GM18498 (cell line): ENCODE results near the gene ADGRV1.
"Not testable (repeated sequence)": the region's sequence is repeated elsewhere in the genome, so short reads cannot be mapped to it uniquely, and the experiment has no call there.

Source experiments
- ATAC-seq: cut with Tn5 transposase; IDR thresholded peaks from one replicate; pipeline ENCODE4 v1.9.1; 2021; ENCODE audit warnings: mild to moderate bottlenecking, moderate library complexity; ENCODE audit not compliant: unreplicated experiment

ADGRV1 gene

GRCh38 chr5:91018200-91018599 lies 459.6 kb downstream of the ADGRV1 start:
- ATAC-seq = no peak

- no peak for ATAC-seq
Observed at GRCh38 chr5:91018712-91019371, 460.2 kb downstream of the ADGRV1 start.

- ATAC-seq = no peak
Observed at GRCh38 chr5:91020065-91020800, 461.6 kb downstream of the ADGRV1 start.

GRCh38 chr5:91022518-91022917 lies 463.9 kb downstream of the ADGRV1 start:
- ATAC-seq = no peak

GRCh38 chr5:91024206-91024605 lies 465.6 kb downstream of the ADGRV1 start:
- no peak for ATAC-seq

- ATAC-seq = no peak
Observed at GRCh38 chr5:91024727-91025126, 466.1 kb downstream of the ADGRV1 start.

- ATAC-seq = no peak
Observed at GRCh38 chr5:91025449-91025848, 466.9 kb downstream of the ADGRV1 start.

- ATAC-seq = no peak
Observed at GRCh38 chr5:91025956-91026355, 467.4 kb downstream of the ADGRV1 start.

GRCh38 chr5:91026466-91026865 lies 467.9 kb downstream of the ADGRV1 start:
- no peak for ATAC-seq

GRCh38 chr5:91027405-91028139 lies 469.0 kb downstream of the ADGRV1 start:
- no peak for ATAC-seq

- ATAC-seq = no peak
Observed at GRCh38 chr5:91028499-91028956, 469.9 kb downstream of the ADGRV1 start.

- no peak for ATAC-seq
Observed at GRCh38 chr5:91030521-91031401, 472.2 kb downstream of the ADGRV1 start.

GRCh38 chr5:91031402-91031752 lies 472.8 kb downstream of the ADGRV1 start:
- no peak for ATAC-seq

- no peak for ATAC-seq
Observed at GRCh38 chr5:91032125-91032524, 473.5 kb downstream of the ADGRV1 start.

- ATAC-seq = no peak
Observed at GRCh38 chr5:91033370-91033769, 474.8 kb downstream of the ADGRV1 start.

- ATAC-seq = no peak
Observed at GRCh38 chr5:91038180-91038808, 479.7 kb downstream of the ADGRV1 start.

- ATAC-seq = not testable (repeated sequence)
Observed at GRCh38 chr5:91041132-91041531, 482.5 kb downstream of the ADGRV1 start.

- no peak for ATAC-seq
Observed at GRCh38 chr5:91042247-91042935, 483.8 kb downstream of the ADGRV1 start.

- ATAC-seq = no peak
Observed at GRCh38 chr5:91042936-91043255, 484.3 kb downstream of the ADGRV1 start.

- no peak for ATAC-seq
Observed at GRCh38 chr5:91048073-91048472, 489.5 kb downstream of the ADGRV1 start.
